B cell (primary cell): ENCODE data around the gene DEF6. TPM values are rescaled to one million over a fixed set of nuclear protein-coding genes. Genes with fewer than 3 reads are reported as not detected.

Experiments
- ATAC-seq: fragments of 200-7000 bp; cut with Tn5 transposase; one replicate; pipeline ENCODE4 v1.10.0; 2021; ENCODE audit warnings: low read depth, mild to moderate bottlenecking, moderate number of reproducible peaks, moderate library complexity
- CTCF ChIA-PET: fragments of 350-600 bp; sonication (Branson Sonifier 250); formaldehyde crosslinking; loops from one replicate; lab custom pipeline; 2021; ENCODE audit warnings: antibody characterized with exemption, inconsistent platforms; lab: Charles Lee
- POLR2A ChIA-PET: fragments of 350-600 bp; sonication (Branson Sonifier 250); formaldehyde crosslinking; loops from one replicate; lab custom pipeline; 2021; ENCODE audit warnings: antibody characterized with exemption; lab: Charles Lee
- DNase-seq: peaks from one replicate; pipeline ENCODE4 v3.0.0; 2013
- H2AFZ ChIP-seq: 2 replicates; pipeline ENCODE4 v1.6.1; 2012; ENCODE audit warnings: mild to moderate bottlenecking, low read depth, low read length; ENCODE audit not compliant: insufficient read depth, poor library complexity, severe bottlenecking
- H3K27ac ChIP-seq, 2 donors: 1 replicate in 1 of 2; 2 replicates in 1 of 2; pipeline ENCODE4 v1.5.1; 2012 to 2013; ENCODE audit warnings: low read length in 2 of 2, mild to moderate bottlenecking in 2 of 2, moderate library complexity in 1 of 2
- H3K27me3 ChIP-seq, 4 experiments: fragments of 200-600 bp in 1 of 4; sonication (generic) in 1 of 4; replicated peaks in 1 of 4; 1 replicate in 2 of 4; 2 replicates in 2 of 4; pipeline versions ENCODE4 v1.6.1 to v1.7.0; 2013 to 2016; ENCODE audit warnings: low read length in 3 of 4, mild to moderate bottlenecking in 2 of 4, mixed read lengths in 1 of 4, moderate library complexity in 1 of 4; ENCODE audit not compliant: insufficient read depth in 4 of 4, control insufficient read depth in 3 of 4; ENCODE audit errors: control extremely low read depth in 1 of 4
- H3K36me3 ChIP-seq, 2 experiments: replicated peaks in 1 of 2; 1 replicate in 1 of 2; 2 replicates in 1 of 2; pipeline versions ENCODE4 v1.6.1 to v1.7.1; 2013; ENCODE audit warnings: low read length in 1 of 2; ENCODE audit not compliant: insufficient read depth in 2 of 2, control insufficient read depth in 1 of 2; ENCODE audit errors: control extremely low read depth in 1 of 2, extremely low read depth in 1 of 2
- H3K4me1 ChIP-seq, 2 donors: fragments of 200-600 bp in 1 of 2; sonication (generic) in 1 of 2; 1 replicate in 1 of 2; 2 replicates in 1 of 2; pipeline versions ENCODE4 v1.5.1 to v1.6.1; 2013 to 2017; ENCODE audit warnings: low read length in 2 of 2; ENCODE audit not compliant: control insufficient read depth in 2 of 2, insufficient read depth in 2 of 2
- H3K4me2 ChIP-seq: replicated peaks from 2 replicates; pipeline ENCODE3; 2012; ENCODE audit warnings: mild to moderate bottlenecking, low read depth, low read length; ENCODE audit not compliant: poor library complexity, severe bottlenecking
- H3K4me3 ChIP-seq, 5 experiments: fragments of 200-600 bp in 1 of 5; sonication (generic) in 1 of 5; 1 replicate in 3 of 5; 2 replicates in 2 of 5; pipeline versions ENCODE4 v1.5.1 to v1.7.0; 2011 to 2016; ENCODE audit warnings: low read length in 4 of 5, mild to moderate bottlenecking in 4 of 5, low read depth in 2 of 5, control low read depth in 1 of 5, moderate library complexity in 1 of 5; ENCODE audit not compliant: insufficient read depth in 1 of 5; ENCODE audit errors: control extremely low read depth in 1 of 5, extremely low read depth in 1 of 5
- H3K79me2 ChIP-seq: fragments of 200-600 bp; sonication (generic); one replicate; pipeline ENCODE4 v1.6.0; 2016; ENCODE audit warnings: low read length; ENCODE audit not compliant: control insufficient read depth, insufficient read depth
- H3K9ac ChIP-seq: fragments of 200-600 bp; sonication (generic); 2 replicates; pipeline ENCODE4 v1.6.1; 2017; ENCODE audit warnings: mild to moderate bottlenecking, low read length, moderate library complexity
- H3K9me3 ChIP-seq, 3 donors: one replicate each; pipeline versions ENCODE4 v1.6.1 to v1.7.1; 2013; ENCODE audit warnings: low read length in 2 of 3; ENCODE audit not compliant: control insufficient read depth in 2 of 3, insufficient read depth in 1 of 3; ENCODE audit errors: control extremely low read depth in 1 of 3
- H4K20me1 ChIP-seq: 2 replicates; pipeline ENCODE4 v1.6.0; 2012; ENCODE audit warnings: mild to moderate bottlenecking, low read length; ENCODE audit not compliant: insufficient read depth, control insufficient read depth, poor library complexity, severe bottlenecking
- H3K27ac Mint-ChIP-seq: one replicate; pipeline ENCODE4 v1.8.0; 2021; ENCODE audit warnings: mixed read lengths
- H3K27me3 Mint-ChIP-seq: one replicate; pipeline ENCODE4 v1.8.0; 2021; ENCODE audit warnings: mixed read lengths
- H3K4me1 Mint-ChIP-seq: one replicate; pipeline ENCODE4 v1.8.0; 2021; ENCODE audit warnings: mixed read lengths
- H3K4me3 Mint-ChIP-seq: one replicate; pipeline ENCODE4 v1.8.0; 2021; ENCODE audit warnings: mixed read lengths
- H3K9me3 Mint-ChIP-seq: one replicate; pipeline ENCODE4 v1.8.0; 2022; ENCODE audit warnings: mixed read lengths; ENCODE audit not compliant: insufficient read depth
- EZH2 ChIP-seq: IDR thresholded peaks from 2 replicates; pipeline ENCODE4 v1.6.1; 2012; ENCODE audit warnings: borderline replicate concordance, low read depth, mild to moderate bottlenecking, moderate library complexity, low read length; ENCODE audit not compliant: insufficient read depth, poor library complexity, severe bottlenecking
- WGBS: methylation state at CpG from one replicate; pipeline ENCODE4 v1.1.5; 2013; ENCODE audit warnings: missing lambda C conversion rate; ENCODE audit not compliant: insufficient coverage; 5-methylcytosine and 5-hydroxymethylcytosine counted together
- intact Hi-C: fragments of 100-400 bp; cut with micrococcal nuclease; formaldehyde crosslinking; loops from one replicate; pipeline ENCODE4 v1.10.0; 2022
- polyA plus RNA-seq: library from polyadenylated mRNA; depleted of rRNA; stranded (reverse); fragments of >200 nt; gene quantifications from 2 replicates; pipeline ENCODE4 v1.2.3, GENCODE V29; 2012
- total RNA-seq, 2 donors: library from RNA; stranded (reverse); fragments of 120-200 nt in 1 of 2; gene quantifications; 1 replicate in 1 of 2; 2 replicates in 1 of 2; pipeline versions ENCODE4 v1.2.3 to v1.2.4, GENCODE V29; 2013 to 2022
- TF ChIP-seq, protein P1 (sequence below): fragments of 200-600 bp; IDR thresholded peaks from one replicate; pipeline ENCODE4 v1.8.0; 2022; ENCODE audit warnings: antibody characterized with exemption, mild to moderate bottlenecking

Gene DEF6
- total and polyA plus RNA-seq, 2 donors (not counting 1 experiment from before 2014, with no cell fraction given): 105 to 159 TPM

DNA sequence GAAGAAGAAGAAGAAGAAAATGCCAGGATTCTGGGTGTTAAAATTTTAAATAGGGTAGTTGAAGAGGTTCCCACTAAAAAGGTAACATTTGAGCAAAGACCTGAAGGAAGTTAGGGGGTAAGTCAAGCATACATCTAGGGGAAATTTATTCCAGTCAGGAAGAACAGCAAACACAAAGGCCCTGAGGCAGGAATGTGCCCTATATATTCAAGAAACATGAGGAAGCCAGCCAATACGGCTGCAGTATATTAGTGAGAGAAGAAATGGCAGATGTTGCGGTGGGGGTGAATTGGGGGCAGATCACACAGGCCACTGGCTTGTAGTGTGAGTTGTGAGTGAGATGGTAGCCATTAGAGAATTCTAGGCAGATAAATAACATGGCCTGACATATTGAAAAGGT, 32.1 kb upstream of the DEF6 start:
- H4K20me1 ChIP-seq: peaks cover 20% of the 10 kb centered on the region
- POLR2A ChIA-PET: no interaction called here
- no peak overlapping the region for H3K27ac Mint-ChIP-seq

DNA sequence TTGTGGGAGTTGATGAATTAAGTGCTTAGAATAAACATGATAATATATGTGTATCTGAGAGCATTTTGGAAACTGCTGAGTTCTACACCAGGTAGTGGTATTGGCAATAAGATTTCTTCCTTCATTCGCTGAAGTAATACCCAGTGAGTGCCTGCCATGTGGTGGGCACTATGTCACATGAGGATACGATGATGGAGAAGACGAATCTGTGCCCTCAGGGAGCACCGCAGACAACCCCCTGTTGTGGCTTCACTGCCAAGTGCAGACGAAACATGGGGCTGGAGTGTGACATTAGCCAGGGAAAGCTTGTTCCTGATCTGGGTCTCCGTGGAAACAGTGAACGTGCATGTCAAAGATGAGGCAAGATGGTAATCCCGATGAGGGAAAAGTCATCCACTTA, 30.2 kb upstream of the DEF6 start:
- Histone ChIP-seq H3K79me2 (peaks cover 60% of the 10 kb centered on the region), H4K20me1 (peaks cover 20% of the 10 kb centered on the region), H3K36me3 (peaks cover 0 to 7% of the 10 kb centered on the region in 2 experiments), H3K27ac (no peak overlapping the region), H3K4me2 (no peak overlapping the region), H3K9ac (no peak overlapping the region), H3K9me3 (no peaks in the 10 kb centered on the region), H3K4me3 (no peak overlapping the region), H3K27me3 (no peaks in the 10 kb centered on the region), H2AFZ (no peak overlapping the region), H3K4me1 (peaks cover 10 to 18% of the 10 kb centered on the region in 2 donors)
- Mint-ChIP-seq H3K27me3 (no peaks in the 10 kb centered on the region), H3K9me3 (no peaks in the 10 kb centered on the region), H3K4me3 (no peak overlapping the region), H3K4me1 (peaks cover 33% of the 10 kb centered on the region), H3K27ac (no peak overlapping the region)
- WGBS: 98% methylated on average over 6 of the region's 8 CpGs
- TF ChIP-seq, protein P1, sequence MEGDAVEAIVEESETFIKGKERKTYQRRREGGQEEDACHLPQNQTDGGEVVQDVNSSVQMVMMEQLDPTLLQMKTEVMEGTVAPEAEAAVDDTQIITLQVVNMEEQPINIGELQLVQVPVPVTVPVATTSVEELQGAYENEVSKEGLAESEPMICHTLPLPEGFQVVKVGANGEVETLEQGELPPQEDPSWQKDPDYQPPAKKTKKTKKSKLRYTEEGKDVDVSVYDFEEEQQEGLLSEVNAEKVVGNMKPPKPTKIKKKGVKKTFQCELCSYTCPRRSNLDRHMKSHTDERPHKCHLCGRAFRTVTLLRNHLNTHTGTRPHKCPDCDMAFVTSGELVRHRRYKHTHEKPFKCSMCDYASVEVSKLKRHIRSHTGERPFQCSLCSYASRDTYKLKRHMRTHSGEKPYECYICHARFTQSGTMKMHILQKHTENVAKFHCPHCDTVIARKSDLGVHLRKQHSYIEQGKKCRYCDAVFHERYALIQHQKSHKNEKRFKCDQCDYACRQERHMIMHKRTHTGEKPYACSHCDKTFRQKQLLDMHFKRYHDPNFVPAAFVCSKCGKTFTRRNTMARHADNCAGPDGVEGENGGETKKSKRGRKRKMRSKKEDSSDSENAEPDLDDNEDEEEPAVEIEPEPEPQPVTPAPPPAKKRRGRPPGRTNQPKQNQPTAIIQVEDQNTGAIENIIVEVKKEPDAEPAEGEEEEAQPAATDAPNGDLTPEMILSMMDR: no peak
- TF ChIP-seq EZH2: no peak
- intact Hi-C loops: no loop called here
- CTCF ChIA-PET: interaction anchor here (1.0 kb wide), 1 partner anchor 29 kb away, joined by 3 read pairs; no protein-coding TSS in a partner anchor
- ATAC-seq (no peak), DNase-seq (no peak)
- POLR2A ChIA-PET: interaction anchor here (0.6 to 0.7 kb wide), 2 partner anchors 8 to 81 kb away, joined by 4 read pairs; partner anchors contain the start of gene ZNF76

More for the DNA sequence above, 32.1 kb upstream of the DEF6 start:
- intact Hi-C loops: no loop called here
- CTCF ChIA-PET: interaction anchor here (1.4 to 3.0 kb wide), 3 partner anchors 20 to 25 kb away, joined by 3 to 10 read pairs (median 3); no protein-coding TSS in a partner anchor
- H3K36me3 ChIP-seq: peaks cover 0 to 7% of the 10 kb centered on the region in 2 experiments
- no peak overlapping the region for H2AFZ ChIP-seq
- DNase-seq (no peak), ATAC-seq (no peak)
- no peak for TF ChIP-seq EZH2
- TF ChIP-seq, protein P1: no peak
- 93% methylated on average over 2 of the region's 2 CpGs for WGBS
- peaks cover 57% of the 10 kb centered on the region for H3K79me2 ChIP-seq
- no peaks in the 10 kb centered on the region for H3K9me3 Mint-ChIP-seq
- H3K4me1 Mint-ChIP-seq: peaks cover 46% of the 10 kb centered on the region
- H3K4me2 ChIP-seq: no peak overlapping the region
- no peaks in the 10 kb centered on the region for H3K27me3 Mint-ChIP-seq
- no peak overlapping the region for H3K9ac ChIP-seq
- no peaks in the 10 kb centered on the region for H3K27me3 ChIP-seq
- H3K4me3 ChIP-seq: no peak overlapping the region
- H3K4me1 ChIP-seq: peaks cover 15 to 24% of the 10 kb centered on the region in 2 donors
- H3K4me3 Mint-ChIP-seq: no peak overlapping the region
- H3K27ac ChIP-seq: no peak overlapping the region
- no peaks in the 10 kb centered on the region for H3K9me3 ChIP-seq
